ENCODE data around the gene UBE2I.

- TF ChIP-seq, protein P1, sequence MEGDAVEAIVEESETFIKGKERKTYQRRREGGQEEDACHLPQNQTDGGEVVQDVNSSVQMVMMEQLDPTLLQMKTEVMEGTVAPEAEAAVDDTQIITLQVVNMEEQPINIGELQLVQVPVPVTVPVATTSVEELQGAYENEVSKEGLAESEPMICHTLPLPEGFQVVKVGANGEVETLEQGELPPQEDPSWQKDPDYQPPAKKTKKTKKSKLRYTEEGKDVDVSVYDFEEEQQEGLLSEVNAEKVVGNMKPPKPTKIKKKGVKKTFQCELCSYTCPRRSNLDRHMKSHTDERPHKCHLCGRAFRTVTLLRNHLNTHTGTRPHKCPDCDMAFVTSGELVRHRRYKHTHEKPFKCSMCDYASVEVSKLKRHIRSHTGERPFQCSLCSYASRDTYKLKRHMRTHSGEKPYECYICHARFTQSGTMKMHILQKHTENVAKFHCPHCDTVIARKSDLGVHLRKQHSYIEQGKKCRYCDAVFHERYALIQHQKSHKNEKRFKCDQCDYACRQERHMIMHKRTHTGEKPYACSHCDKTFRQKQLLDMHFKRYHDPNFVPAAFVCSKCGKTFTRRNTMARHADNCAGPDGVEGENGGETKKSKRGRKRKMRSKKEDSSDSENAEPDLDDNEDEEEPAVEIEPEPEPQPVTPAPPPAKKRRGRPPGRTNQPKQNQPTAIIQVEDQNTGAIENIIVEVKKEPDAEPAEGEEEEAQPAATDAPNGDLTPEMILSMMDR (IDR thresholded peaks at IDR 0.05) = no peak
- TF ChIP-seq POLR2AphosphoS5 (IDR thresholded peaks at IDR 0.05; ENCODE audit: low read depth, low read length) = no peak
- TF ChIP-seq TCF7L2 (IDR thresholded peaks at IDR 0.05; ENCODE audit: low read depth, low read length) = no peak
- TF ChIP-seq, protein P2, sequence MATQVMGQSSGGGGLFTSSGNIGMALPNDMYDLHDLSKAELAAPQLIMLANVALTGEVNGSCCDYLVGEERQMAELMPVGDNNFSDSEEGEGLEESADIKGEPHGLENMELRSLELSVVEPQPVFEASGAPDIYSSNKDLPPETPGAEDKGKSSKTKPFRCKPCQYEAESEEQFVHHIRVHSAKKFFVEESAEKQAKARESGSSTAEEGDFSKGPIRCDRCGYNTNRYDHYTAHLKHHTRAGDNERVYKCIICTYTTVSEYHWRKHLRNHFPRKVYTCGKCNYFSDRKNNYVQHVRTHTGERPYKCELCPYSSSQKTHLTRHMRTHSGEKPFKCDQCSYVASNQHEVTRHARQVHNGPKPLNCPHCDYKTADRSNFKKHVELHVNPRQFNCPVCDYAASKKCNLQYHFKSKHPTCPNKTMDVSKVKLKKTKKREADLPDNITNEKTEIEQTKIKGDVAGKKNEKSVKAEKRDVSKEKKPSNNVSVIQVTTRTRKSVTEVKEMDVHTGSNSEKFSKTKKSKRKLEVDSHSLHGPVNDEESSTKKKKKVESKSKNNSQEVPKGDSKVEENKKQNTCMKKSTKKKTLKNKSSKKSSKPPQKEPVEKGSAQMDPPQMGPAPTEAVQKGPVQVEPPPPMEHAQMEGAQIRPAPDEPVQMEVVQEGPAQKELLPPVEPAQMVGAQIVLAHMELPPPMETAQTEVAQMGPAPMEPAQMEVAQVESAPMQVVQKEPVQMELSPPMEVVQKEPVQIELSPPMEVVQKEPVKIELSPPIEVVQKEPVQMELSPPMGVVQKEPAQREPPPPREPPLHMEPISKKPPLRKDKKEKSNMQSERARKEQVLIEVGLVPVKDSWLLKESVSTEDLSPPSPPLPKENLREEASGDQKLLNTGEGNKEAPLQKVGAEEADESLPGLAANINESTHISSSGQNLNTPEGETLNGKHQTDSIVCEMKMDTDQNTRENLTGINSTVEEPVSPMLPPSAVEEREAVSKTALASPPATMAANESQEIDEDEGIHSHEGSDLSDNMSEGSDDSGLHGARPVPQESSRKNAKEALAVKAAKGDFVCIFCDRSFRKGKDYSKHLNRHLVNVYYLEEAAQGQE (IDR thresholded peaks at IDR 0.05; ENCODE audit: insufficient read depth in 1 of 2, low read depth in 2 of 2, low read length in 1 of 2) = no peak
- no peak for TF ChIP-seq SIN3A (IDR thresholded peaks at IDR 0.05; ENCODE audit: borderline replicate concordance, insufficient read depth, low read depth, low read length)
Observed at GRCh38 chr16:1271380-1271723, 38.1 kb upstream of the UBE2I start.
